Fibroblast of lung (primary cell): ENCODE results near the gene EIF3F.

Source experiments
- EZH2 ChIP-seq: IDR thresholded peaks from 2 replicates; pipeline ENCODE4 v1.5.1; 2012; ENCODE audit warnings: low read length, control low read depth, mild to moderate bottlenecking; ENCODE audit errors: missing control alignments
- TF ChIP-seq, protein P1 (sequence below), 2 donors: IDR thresholded peaks in 1 of 2; conservative IDR thresholded peaks in 1 of 2; 1 replicate in 1 of 2; 2 replicates in 1 of 2; pipeline ENCODE4 v1.5.1; 2011 to 2012; ENCODE audit warnings: low read length in 2 of 2, control low read depth in 1 of 2, inconsistent platforms in 1 of 2, low read depth in 1 of 2, mild to moderate bottlenecking in 1 of 2

DNA sequence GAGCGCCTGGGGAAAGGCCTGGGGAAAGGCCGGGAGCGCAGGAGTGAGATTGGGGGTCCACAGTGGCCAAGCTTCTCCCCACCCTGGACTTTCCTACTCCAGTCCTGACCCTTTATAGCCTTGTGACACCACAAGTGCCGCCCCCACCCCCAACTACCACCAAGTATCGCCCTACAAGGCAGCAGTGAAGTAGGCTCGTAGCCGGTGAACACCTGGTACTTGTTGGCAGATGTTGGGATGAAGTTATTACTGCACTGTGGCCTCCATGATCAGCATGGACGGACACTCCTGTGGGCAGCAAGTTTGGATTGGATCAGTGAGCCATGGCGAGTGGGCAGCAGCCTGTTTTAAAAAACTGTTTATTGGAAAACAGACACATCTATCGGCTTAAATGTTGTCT lies 45.0 kb downstream of the EIF3F start:
- no peak for TF ChIP-seq EZH2
- TF ChIP-seq, protein P1, sequence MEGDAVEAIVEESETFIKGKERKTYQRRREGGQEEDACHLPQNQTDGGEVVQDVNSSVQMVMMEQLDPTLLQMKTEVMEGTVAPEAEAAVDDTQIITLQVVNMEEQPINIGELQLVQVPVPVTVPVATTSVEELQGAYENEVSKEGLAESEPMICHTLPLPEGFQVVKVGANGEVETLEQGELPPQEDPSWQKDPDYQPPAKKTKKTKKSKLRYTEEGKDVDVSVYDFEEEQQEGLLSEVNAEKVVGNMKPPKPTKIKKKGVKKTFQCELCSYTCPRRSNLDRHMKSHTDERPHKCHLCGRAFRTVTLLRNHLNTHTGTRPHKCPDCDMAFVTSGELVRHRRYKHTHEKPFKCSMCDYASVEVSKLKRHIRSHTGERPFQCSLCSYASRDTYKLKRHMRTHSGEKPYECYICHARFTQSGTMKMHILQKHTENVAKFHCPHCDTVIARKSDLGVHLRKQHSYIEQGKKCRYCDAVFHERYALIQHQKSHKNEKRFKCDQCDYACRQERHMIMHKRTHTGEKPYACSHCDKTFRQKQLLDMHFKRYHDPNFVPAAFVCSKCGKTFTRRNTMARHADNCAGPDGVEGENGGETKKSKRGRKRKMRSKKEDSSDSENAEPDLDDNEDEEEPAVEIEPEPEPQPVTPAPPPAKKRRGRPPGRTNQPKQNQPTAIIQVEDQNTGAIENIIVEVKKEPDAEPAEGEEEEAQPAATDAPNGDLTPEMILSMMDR (conservative IDR thresholded peaks at IDR 0.05 in 1 of 2, IDR thresholded peaks at IDR 0.05 in 1 of 2; ENCODE audit: low read depth in 1 of 2, low read length in 2 of 2) = no peak
